ENCODE data around the gene JAM3.

The JAM3 gene

DNA sequence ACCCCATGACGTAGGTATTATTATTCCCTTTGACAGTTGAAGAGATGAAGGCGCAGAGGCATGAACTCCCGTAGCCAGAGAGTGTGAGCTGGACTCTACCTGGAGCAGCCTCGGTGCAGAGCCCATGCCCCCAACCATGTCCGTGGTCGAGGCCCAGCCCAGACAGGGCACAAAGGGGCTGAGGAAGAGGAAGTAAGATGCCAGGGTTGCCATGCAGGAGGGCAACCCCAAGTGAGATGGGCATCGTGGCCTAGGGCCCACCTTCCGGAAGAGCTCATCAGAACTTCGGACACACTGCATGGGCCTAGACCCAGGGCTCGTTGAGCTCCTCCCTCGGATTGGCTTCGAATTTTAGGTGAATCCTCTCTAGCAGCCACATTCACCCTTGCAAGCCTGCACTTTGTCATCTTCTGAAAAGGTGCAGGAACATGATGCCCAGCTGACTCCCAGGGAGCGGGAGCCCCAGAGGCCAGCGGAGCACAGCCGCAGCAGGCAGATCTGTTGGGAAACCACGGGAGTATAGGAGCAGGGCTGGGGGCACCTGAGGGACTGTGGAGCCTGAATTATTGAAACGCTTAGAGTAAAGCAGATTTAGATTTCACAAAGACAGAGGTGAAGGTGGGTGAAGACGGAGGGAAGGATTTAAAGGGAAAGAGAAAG lies 29.0 kb upstream of the JAM3 start:
- DNase-seq: no peak

DNA sequence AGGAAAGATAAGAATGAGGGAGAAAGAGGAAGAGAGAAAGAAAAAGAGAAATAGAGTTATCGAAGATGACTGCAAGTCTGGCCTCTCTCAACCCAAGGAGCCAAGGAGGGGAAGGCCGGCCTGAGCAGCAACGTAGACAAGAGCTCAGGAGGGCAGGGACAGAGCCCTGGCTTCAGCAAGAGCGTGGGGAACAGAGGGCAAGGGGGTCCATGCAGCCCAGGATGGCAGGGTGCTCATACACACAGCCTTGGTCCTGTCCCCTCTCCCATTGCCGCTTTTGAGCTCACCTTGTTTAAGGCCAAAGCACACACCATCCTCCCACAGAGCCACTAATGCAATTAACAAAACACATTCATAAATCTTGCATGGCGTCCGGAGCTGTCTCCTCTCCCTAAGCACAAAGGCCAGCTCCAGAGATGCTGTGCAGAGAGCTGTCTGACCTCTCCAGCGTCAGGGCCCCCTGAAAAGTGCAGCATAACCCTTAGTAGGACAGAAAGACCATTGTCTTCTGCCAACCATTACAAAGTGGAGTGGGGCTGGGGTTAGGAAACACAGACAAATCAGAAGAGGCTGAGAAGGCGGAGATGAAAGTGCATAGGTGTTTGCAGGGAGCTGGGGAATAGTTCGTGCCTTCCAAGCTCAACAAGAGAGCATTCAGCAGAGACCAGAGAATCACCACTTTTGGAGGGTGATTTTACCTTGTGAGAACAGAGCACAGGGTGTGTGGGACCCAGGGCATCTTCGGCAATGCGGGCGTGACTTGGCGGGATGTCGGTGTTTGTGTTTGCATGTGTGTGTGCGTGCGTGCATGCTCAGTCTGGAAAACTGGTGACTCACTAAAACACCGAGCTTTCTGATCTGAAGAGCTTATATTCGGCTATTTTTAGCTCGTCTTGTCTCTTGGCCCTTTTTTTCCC lies 28.2 kb upstream of the JAM3 start:
- no peak for DNase-seq

DNA sequence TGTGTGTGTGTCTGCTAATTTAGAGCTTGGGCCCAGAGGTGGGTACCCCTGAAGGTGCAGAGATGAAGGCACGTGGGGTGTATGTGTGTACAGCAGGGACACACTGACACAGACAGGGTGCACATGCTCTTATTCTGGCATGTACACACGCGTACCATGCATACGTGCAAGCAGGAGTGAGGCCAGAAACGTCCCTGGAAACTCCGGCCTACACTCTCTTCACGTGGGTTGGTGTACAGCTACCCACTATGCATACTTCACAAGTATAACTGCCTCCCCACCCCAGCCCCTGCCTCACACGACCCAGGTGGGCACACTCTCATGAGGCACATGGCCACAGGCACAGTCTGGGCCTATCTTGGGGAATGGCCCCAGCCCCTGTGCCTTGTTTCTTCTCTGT lies 27.5 kb upstream of the JAM3 start:
- DNase-seq: no peak

DNA sequence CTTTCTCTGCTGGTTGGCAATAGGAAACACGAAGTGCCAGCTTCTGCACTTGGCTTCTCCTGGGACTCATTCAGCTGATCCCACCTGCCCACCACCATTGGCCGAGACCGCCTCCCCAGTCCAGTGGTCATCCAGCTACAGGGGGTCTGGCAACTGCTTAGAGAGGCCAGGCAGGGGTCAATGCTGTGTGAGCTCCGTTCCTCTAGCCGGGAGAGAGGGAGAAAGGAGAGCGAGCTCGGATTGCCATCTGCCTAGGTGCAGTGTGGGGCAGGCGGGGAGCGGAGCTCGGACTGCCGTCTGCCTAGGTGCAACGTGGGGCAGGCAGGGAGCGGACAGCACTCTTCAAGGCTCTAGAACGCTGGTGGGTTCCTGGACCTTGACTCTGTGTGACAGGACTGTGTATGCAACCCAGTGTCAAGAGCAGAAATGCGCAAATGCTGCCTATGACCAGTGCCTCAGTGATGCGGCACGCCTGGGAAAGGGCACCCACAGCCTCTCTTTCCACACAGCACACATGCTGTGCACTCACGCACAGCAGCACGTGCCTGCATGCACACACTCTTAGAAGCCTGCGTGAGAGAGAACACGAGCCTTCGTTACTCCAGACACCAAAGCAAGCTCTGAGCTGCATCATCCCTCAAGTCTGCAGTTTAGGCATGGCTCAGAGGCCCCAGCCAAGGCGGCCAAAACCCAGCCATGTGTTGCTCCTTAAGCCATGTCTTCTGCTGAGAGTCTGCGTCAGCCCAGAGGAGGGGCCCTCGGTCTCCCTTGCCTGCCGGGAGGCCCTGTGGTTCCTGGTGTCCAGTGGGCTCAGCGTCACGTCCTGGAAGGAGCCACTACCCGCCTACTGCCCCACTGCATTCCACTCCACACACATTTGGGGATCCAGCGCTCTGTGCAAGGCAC lies 26.8 kb upstream of the JAM3 start:
- no peak for DNase-seq

DNA sequence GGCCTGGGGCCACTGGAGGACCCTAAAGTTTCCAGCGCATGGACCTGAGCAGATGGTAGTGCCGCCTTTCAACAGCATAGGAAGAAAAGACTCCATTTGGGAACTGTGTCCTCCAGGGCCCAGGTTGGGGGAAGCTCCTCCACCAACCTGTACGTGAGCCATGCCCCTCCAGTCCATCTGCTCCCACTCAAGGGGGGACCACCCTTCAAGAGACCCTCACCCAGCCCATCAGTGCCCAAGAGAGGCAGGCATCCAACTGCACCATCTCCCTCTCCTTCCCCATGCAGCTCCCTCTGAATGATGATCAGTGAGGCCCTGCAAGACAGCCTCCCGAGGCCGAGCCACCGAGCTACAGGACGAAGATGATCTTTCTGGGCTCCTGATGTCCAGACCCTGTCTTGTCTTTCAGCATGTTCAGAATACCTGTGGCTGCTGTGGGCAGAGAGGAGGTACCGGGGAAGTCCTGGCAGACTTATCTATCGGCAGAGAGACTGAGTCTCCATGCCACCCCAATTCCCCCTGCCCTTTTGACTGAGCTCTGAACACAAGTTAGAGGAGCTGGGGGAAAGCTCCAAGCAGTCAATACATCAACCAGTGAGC lies 25.0 kb upstream of the JAM3 start:
- DNase-seq: no peak

DNA sequence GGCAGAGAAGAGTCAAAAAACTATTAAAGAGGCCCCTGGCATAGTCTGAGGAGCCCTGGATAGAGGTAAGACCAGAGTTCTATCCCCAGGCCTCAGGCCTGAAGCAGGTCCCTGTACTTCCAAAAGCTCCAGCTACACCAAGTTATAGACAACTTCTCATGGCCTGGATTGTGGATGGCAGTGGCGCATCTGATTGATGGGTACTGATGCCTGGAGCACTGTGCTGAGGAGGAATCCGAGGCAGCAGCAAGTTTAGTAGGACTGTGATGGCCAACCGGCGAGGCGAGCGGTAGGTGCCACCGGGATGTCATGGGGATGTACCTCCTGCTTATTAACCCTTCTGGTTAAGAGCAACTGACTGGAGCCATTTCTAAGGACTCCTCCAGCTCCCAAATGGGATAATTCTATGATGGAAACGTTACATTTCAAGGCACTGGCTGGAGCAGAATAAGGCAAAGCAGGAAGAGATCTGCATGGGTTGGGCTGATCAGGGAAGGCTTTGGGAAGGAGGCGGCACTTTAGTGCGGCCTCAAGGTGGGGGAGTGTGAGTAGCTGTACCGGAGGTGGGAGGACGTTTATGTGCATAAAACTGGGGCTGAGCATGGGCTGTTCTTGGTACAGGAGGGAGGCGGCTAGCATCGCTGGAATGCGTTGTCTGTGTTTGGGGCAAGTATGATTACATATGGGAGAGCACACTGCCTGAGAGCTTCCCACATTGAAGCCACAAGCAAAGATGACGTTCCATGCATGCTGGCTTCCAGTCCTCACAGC lies 24.2 kb upstream of the JAM3 start:
- no peak for DNase-seq

DNA sequence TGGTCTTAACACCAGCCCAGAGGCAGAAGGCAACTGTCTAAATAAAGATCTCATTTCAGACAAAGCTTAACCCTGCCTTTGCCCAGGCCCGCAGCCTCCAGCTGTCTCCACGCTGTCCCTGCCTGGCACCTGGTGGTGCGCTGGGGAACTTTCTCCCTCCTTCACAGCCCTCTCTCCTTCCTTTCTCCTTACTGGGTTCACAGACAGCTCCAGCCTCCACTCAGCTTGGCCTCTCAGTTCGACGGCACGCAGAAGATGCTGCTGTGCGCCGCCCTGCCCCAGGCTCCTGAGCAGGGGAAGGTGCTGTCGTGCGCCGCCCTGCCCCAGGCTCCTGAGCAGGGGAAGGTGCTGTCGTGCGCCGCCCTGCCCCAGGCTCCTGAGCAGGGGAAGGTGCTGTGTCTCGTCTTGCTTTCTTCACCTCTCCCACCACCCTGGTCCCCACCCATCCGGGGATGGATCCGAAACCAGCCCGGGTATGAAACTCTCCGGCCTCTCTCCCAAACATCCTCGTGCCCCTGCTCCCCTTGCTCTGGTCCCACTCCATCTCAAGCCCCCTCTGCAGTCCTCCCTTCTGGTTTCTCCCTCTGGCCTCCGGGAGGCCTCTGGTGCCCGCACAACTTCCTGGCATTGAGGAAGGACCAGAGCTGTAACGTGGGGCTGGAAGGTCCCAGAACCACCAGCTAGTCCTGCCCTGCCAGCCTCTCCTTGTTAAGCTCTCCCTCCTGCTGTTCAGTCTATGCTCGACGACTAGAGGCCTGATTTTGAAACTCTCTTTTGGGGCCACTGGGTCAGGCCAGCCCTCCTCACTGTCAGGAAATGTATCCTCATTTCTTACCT lies 22.9 kb upstream of the JAM3 start:
- DNase-seq: no peak

DNA sequence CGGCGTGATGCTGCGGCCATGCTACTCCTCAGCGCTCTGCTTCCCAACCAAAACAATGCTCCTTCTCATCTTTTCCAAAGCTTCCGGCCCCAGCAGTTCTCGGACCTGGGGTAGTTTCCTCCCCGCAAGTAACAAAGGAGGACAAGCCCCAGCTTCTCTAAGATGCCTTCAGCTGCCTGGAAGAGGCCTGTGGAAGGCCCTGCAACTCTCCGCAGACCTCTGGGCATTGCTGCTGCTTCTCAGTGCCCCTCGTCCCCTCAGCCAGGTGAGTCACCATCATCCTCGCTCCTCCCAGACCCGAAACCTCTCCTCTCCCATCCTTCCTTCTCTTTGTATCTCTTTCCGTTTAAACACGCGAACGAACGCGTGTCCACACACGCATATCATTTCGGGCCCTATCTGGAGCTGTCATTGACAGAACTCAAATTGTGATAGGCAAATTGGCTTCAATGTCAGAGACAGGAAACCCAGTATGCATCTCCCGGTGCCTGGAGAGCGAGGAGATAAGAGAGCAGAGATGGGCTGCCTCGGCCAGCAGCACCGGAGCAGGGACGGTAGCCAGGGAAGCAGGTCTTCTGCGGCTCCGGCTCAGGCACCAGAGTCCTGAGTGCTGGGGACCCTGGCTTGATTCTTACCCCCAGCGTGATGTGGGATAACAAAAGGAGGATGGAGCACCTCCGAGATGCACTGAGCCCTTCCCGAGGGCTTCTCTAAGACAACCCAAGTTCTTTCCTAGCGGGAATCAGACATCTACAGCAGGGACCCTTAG lies 22.0 kb upstream of the JAM3 start:
- no peak for DNase-seq

DNA sequence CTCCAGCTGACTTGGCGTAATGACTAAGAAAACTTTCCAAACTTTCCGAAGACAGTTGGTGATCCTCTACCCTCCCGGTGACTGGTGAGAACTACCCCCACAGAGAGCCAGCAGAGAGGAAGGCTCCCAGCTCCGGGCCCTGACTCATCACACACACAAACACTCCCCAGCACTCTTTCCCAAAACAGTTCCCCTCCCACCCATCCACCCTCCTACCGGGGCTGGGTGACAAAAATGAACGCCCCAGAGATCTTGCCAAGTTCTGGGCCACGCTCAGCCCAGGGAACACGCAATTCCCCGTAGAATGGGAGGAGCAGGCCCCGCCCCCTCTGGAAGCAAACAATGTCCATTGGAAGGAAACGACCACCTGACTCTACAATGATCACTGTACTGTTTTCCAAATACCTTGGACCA lies 21.3 kb upstream of the JAM3 start:
- DNase-seq: no peak

DNA sequence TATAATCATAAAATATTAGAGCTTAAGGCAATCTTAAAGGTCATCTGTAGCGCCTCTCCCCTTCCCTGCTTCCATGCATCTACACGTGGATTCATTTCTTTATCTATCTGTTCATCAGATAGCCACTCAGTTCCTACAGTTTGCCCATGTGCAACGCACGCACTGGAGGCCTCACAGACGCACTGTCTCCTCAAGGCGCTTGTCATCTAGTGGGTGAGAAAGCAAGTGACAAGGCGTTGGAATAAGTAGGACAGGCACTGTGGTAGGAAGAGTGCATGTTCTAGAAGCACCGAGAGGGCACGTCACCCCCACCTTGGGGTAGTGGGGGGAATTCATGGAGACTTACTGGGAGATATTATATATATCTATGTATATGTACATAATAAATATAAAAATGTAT lies 20.8 kb upstream of the JAM3 start:
- no peak for DNase-seq

DNA sequence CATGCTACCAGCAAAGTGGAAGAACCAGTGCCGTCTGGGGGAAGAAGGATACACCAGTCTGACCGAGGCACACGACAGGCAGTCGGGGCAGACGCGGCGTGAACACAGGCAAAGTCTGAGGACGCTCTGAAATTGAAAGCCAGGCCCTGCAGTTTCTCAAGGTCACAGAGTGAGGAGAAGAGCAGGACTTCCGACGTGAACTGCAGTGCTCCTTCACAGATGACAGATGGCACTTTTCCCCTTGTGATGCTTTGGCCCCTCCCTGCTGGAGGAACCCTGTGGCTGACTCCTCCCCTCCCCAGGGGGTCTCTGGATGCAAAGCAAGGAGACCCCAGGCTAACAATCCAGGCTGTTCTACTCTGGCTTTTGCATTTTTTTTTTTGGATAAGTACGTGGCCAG lies 19.6 kb upstream of the JAM3 start:
- DNase-seq: no peak

DNA sequence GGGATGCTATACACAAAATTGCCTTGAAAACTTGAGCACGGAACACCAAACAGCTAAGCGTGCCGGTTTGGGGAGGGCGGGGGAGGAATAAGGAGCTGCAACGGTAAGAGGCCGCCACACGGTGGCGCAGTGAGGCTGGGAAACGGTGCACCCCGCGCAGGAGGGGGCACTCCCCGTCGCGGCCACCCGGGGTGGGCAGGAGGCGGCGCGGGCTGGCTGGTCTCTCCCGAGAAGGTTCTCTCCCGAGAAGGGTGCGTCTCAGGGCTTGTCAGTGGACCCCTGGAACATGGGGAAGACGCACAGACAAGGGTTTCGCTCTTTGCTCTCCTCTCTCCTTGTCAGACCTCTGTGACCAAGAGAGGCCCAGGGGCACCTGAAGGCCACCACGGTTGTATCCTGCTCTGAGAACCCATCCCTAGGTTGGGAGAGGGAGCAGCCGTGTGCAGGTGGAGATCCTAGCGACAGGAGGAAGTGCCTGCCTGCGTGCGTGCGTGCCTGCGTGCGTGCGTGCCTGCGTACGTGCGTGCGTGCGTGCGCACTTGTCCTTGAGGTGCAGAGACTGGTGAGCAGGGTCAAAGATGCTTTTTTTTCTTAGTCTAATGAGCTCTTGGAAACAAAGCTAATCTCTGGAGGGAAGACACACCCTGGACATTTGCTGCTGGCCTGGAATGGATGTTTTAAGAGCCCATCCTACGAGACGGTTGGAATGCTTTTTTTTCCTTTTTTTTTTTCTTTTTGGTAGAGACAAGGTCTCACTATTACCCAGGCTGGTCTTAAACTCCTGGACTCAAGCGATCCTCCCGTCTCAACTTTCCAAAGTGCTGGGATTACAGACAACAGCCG lies 18.1 kb upstream of the JAM3 start:
- DNase-seq: peak; percentile 70

DNA sequence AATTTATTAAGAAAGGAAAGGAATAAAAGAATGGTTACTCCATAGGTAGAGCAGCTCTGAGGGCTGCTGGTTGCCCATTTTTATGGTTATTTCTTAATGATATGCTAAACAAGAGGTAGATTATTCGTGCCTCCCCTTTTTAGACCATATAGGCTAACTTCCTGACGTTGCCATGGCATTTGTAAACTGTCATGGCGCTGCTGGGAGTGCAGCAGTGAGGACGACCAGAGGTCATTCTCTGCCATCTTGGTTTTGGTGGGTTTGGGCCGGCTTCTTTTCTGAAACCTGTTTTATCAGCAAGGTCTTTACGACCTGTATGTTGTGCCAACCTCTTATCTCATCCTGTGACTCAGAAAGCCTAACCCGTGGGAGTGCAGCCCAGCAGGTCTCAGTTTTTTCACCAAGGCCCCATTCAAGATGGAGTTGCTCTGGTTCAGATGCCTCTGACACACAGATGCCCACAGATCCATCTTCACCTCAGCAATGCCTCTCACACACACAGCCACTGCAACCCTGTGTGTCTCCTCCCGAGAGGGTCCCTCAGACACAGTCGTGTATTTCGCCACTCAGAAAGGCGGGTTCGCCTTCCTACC lies 16.4 kb upstream of the JAM3 start:
- DNase-seq: no peak

DNA sequence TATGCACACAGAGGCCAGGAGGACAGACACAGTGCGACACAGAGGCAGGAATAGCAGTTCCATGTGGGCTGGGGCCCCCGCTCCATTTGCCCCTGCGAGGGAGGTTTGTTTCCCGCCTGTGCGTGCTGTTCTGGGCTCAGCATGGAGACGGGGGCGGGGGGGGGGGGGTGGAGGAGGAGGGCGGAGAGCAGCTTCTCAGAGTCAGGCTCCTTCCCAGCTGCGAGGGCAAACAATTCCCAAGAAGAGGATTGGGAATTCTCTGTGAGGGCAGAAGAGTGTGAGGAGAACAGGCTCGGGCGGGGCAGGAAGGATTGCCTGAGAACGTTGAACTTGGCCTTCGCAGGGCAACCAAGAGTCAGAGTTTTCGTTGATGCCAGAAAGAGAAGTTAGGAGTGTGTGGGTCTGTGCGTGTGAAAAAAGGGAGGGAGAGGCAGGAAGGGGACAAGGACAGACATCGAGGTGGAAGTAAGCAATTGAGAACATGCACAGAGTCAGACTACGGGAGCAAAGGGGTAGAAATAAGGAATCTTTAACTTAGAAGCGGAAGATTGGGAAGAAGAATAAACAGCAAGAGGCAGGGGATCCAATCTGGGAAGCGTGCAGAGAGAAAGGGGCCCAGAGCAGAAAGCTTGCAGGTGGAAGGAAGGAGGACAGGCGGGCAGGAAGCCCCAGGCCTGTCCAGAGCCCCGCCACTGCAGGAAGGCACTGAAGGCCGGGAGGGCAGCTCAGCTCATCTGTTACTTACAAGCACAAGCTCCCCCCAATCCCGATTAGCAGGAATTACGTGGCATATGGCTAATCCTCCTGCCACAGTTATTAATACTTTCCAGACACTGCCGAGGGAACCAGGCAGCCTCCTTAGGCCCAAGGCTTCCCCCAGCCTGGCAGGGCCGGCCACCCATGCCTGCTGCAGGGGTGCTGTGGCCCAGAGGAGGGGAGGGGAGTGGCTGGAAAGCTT lies 15.6 kb upstream of the JAM3 start:
- no peak for DNase-seq

DNA sequence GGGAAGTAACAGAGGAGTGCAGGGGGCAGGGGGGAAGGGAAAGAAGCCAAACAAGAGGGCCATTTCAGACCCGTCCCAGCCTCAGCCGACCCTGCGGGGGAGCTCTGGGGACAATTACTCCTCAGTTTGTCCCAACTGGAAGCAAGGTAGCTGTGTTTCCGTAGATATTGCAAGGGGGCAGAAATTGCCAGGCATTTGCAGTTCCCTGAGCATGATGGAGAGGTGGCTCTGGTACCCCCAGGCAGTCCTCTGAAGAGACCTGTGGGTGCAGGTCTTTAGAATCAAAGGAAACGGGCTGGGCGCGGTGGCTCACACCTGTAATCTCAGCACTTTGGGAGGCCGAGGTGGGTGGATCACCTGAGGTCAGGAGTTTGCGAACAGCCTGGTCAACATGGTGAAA lies 13.8 kb upstream of the JAM3 start:
- no peak for DNase-seq

DNA sequence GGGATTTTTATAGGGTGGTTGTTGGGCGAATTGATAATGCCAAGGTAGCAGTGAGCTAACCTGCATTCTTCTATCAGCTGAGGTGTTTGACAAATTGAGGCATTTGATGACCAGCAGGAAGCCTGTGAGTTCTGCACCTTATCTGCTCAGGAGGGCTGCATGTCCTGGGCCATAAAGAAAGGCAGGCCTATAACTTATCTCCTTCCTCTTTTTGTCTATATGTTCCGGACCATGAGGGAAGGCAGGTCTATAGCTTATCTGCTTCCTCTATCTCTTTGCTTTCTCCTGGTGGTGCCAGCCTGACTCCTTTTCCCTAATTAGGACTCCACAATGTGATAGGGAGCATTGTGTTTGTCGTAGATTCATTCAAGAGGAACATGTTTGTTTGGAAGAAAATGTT lies 8.6 kb upstream of the JAM3 start:
- no peak for DNase-seq

DNA sequence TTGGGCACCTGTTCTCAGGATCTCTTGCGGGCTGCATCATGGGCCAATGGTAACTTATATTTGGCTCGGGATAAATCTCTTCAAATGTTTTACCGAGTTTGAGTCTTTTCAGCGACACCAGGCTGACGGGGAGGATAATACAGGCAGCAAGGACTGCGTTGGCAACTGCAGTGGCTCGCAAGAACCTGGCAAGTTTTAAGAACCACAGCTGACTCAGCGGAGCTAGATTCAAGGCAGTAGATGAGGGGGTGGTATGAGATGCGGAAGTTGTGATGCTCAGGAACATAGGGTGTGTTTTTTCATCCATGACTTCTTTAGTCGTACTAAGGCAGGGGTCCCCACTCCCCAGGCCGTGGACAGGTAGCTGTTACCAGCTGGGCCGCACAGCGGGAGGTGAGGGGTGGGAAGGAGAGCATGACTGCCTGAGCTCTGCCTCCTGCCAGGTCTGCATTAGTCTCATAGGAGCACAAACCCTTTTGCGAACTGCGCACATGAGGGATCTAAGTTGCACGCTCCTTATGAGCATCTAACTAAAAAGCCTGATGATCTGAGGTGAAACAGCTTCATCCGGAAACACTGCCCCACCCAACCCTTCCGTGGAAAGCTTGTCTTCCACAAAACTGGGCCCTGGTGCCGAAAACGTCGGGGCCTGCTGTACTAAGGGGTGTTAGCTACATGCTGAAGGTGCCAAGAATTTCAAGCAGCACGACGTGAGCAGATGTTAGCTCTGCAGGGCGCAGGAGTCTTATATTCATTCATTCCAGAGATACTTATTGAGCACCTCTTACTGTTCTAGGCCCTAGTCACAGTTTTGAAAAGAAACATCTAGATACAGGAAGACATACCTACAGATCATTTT lies 6.4 kb upstream of the JAM3 start:
- no peak for DNase-seq

Data from CD4-positive, alpha-beta T cell treated with Interleukin-4 for 4 hours (primary cell).